Limb (tissue), 2 donors: ENCODE results near the gene LCP1.
A peak's percentile ranks its signal among the peaks of the same experiment; 100 is the strongest.

Experiments
- DNase-seq, 2 donors: peaks; one replicate each; pipeline ENCODE4 v3.0.0-alpha.2; 2016; ENCODE audit errors: extremely low spot score in 2 of 2

The LCP1 gene

DNA sequence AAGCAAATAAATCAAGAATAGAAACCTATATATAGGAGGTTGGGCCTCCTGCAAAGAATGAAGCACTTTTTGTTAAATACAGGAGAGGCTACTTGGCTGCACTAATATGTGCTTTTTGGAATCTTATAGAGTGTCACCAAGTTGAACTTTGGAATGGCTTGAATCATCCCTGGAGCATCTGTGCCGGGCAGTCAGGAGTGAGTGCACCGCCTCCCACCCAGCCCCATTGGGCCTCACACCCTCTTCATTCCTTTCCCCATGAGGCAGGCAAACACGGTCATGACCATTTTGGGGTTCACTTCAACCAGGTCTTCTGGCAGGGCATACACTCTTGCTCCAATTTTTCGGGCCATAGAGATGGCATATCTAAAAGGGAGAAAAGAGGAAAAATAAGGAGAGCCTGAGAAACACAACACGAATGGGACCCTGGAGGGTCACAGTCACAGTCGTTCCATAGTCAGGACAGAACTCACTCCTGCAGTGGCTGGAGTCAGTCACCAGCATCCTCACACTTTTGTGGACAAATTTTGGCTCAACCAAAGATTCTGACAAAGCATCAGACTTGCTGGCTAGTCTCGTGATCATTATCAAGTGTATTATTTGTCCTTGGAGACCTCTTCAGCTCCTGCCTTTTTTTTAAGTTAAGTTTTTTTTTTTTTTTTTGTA lies 54.5 kb downstream of the LCP1 start:
- no peak for DNase-seq

DNA sequence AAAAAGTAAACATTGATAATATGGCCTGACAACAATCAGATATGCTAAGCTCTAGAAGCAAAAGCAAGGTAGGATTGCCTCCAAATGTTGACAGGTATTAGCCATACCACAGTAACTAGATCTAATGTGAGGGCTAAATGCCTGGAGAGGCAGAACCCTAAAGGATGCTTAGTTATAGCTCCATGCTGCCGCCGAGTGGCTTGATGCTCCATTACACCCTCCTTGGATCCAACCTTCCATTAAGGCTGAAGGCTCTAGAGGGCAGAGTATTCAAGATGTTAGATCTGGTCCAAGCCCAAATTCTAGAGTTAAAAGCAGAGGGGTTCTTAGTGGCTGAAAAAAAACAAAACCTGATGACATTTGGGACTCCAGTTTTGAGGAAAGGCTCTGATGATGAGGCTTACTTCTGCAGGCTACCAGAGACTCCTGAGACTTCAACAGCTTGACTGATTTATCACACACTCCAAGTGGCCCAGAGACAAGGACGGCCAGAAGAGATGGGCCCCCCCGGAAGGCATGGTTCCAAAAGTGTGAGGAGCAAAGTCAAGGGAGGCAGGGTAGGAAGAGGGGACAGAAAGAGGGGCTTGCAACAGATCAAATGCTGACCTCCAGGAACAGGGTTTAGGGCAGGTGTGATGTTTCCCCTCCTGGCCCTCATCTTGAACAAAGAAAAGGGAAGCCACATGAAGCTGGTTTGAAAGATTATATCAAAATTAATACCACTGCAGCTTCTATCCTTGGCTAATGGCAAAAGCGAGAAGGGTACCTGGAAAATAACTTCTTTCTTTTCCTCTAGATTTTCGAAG lies 55.2 kb downstream of the LCP1 start:
- peak; percentile 55 to 74 for DNase-seq

DNA sequence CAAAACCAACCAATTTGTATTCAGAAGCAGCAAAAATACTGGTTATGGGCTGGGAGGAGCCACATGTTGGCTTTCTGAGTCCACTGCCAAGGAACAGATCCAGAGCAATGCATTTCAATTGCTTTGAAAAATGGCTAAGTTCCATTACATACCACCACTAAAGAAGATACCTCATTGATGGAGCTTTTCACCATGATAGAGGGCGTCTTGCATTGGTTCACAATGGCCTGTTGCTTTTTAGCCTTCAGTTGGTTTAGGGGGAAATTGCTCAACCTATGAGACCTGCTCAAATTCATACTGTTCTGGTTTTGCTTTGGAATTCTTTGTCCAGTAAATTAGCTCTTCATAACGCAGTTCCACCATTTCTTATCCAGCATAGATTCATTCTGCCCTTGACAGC lies 55.9 kb downstream of the LCP1 start:
- DNase-seq, result no peak

DNA sequence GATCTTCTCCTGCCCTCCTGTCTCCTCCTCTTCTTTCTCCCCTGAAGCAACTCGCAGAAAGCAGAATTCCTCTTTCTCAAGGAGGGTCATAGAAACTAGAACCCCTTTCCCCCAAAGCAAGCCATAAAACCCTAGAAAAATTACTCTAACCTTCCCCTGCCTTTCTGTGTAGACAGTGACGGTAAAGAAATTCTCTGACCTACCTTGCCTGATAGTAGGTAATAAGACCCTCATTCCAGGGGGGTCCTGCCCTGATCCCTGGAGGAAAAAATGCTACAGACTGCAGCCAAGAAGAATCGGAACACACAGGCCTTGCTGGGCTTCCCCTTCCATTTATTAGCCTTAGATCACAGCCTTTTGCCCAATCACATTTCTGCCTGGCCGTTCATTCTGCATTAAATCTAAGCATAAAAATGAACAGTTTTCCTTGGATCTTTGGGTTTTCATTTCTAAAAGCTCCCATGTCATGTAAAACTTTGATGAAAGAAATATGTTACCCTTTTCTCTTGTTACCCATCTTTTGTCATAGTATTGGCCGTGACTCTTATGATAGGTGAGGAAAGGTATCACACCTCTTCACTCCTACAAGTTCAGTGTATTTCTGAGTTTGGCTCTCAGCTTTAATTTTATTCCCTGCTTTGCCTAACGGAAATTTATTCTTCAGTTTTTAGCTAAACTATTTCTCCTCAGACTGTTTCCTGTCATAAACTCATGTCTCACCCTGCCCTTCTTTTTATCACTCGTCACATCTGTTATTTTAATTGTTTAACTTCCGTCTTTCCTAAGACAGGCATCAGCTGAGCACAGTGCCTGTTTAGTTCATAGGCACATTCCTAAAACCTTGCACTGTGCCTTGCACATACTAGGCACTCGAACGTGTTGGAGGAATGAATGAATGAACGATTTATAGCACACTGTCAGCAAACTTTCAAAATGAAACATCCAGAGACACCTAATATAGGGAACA lies 56.7 kb downstream of the LCP1 start:
- DNase-seq, result no peak

GRCh38 chr13:46124531-46124966 lies 57.4 kb downstream of the LCP1 start:
- no peak for DNase-seq

GRCh38 chr13:46122304-46122703 lies 59.7 kb downstream of the LCP1 start:
- DNase-seq, result no peak

- no peak for DNase-seq
Observed at GRCh38 chr13:46121597-46122163, 60.3 kb downstream of the LCP1 start.

- no peak for DNase-seq
Observed at GRCh38 chr13:46121033-46121432, 60.9 kb downstream of the LCP1 start.

DNA sequence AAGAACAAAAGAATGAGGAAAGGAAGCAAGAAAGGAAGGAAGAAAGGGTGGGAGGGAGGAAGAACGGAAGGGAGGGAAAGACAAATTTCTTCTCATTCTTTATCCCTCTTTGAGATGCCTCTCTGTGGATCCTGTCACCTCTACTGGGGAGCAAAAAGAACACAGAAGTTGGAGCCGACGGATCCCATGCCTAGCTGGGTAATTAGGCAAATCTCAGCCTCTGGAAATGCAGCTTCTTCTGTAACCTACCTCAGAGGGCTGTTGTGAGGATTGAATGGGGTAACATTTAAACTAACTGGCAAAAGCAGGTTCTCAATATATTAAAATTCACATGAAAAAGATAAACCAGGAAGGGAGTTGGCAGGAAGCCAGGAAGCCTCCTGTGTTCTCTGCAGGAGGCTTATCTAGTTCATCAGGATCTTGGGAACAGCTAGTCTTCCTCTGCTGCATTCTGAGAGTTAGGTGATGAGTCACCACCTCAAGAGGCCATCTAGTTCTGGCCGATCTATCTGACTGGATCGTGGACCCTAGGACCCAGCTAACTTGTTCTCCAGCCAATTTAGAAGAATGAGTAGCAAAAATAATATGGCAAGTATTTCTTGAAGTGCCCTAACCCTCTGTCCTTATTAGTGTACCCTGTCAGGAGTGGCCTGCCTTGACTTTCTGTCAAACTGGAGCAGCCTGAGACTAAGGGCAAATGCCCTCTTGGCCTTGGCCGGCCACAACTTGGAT lies 61.9 kb downstream of the LCP1 start:
- DNase-seq, result no peak

GRCh38 chr13:46116653-46117502 lies 65.1 kb downstream of the LCP1 start:
- no peak for DNase-seq

- DNase-seq, result no peak
Observed at GRCh38 chr13:46114613-46115012, 67.4 kb downstream of the LCP1 start.

GRCh38 chr13:46113596-46113995 lies 68.4 kb downstream of the LCP1 start:
- no peak for DNase-seq

DNA sequence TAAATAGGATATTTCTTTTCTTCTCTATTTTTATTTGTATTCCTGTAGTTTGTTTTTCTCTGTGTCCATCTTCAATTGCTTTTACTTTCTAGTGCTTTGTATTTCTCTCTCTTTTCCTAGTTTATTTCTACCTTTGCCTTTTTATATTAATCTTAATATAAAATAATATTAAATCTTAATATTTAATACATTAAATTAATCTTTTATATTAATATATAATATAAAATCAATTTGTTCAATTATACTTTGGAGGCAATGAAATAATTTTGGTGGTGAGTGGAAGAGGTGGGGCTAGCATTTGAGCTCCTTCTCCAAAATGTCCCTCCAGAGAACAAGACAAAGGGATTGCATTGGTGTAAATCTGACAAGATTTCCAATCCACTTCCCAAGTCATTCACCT lies 70.8 kb downstream of the LCP1 start:
- DNase-seq, result no peak

DNA sequence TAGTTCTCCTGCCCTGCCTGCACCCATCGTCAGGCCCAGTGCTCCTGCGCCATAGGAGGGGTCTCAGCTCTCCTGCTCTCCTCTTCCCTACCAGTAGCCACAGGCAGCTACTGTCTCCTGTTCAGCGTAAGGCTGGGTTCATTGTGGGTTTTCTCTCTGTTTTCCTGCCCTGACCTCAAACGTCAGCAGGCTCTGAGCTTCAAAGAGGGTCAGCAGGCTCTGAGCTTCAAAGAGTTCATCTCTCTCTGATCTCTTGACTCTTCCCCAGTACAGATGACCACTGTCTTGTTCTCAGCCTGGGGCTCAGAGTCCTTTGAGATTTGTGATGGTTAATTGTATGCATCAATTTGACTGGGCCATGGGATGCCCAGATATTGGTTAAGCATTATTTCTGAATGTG lies 72.5 kb downstream of the LCP1 start:
- no peak for DNase-seq

- no peak for DNase-seq
Observed at GRCh38 chr13:46106839-46107371, 75.1 kb downstream of the LCP1 start.

GRCh38 chr13:46104868-46105267 lies 77.1 kb downstream of the LCP1 start, which contains the start of gene CPB2:
Gene CPB2 (minus strand): TSS chr13:46105033. CDS start chr13:46105009, 24 bp downstream.
- no peak for DNase-seq

- DNase-seq, result no peak
Observed at GRCh38 chr13:46103037-46103436, 78.9 kb downstream of the LCP1 start.

GRCh38 chr13:46102255-46102605 lies 79.7 kb downstream of the LCP1 start:
- no peak for DNase-seq

- DNase-seq, result no peak
Observed at GRCh38 chr13:46101484-46102254, 80.3 kb downstream of the LCP1 start.
